ENCODE results near the gene CDKL1.

The CDKL1 gene

DNA sequence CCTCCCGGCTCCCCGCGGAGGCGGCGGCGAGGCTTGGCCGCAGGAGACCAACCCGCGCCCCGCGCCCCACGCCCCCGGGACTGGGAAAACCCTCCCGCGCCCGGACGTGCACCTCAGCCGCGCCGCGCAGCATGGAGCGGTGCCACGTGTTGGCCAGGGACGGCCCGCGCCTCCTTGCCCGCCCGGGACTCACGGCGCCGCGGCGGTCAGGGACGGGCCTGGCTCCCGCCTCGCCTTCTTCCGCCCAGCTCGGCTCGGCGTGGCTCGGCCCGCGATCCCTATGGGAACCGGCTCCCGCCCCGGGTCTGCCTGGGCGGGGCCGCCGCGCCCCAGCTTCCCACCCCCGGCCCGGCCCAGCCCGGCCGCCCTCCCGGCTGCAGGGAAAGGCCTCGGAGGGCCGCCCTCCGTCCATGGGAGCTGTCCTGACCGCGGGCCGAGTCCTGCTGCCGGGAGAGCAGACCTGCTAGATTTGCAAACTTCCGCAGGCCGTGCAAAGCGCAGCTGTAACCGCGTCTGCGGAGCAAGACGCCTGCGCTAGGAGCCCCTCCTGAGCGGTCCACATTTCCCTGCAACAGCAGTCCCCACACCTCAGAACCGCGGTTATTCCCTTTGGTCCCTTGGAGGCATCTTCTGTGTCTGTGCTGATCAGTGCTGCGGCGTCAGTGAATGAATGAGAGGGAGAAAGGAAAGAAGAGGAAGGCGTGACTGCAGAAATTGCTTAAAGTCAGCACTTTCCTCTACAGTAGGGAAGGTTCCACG lies at the start of gene CDKL1:
Gene CDKL1, minus strand, starts transcription at position 251 of the 759 bp plus-strand sequence. CDS start 1,013 bp downstream, outside the sequence.
- Histone ChIP-seq H3K4me3 (ENCODE audit: low read length) (peak within 1 kb of the TSS; percentile 69), H3K27ac (ENCODE audit: low read length) (no peak within 1 kb of the TSS), H3K27me3 (ENCODE audit: insufficient read depth, low read length) (peaks cover 33% of the 10 kb centered on the region), H3K36me3 (ENCODE audit: insufficient read depth, low read depth, low read length) (no peaks in the 10 kb centered on the region), H3K9me3 (ENCODE audit: insufficient read depth, low read depth, low read length) (no peaks in the 10 kb centered on the region), H3K4me1 (ENCODE audit: insufficient read depth, low read length) (peaks cover 3% of the 10 kb centered on the region; the same call in 1 of the 2 replicates), H3K9ac (ENCODE audit: low read depth, low read length) (peak within 1 kb of the TSS; percentile 51; the same call in 1 of the 2 replicates)

DNA sequence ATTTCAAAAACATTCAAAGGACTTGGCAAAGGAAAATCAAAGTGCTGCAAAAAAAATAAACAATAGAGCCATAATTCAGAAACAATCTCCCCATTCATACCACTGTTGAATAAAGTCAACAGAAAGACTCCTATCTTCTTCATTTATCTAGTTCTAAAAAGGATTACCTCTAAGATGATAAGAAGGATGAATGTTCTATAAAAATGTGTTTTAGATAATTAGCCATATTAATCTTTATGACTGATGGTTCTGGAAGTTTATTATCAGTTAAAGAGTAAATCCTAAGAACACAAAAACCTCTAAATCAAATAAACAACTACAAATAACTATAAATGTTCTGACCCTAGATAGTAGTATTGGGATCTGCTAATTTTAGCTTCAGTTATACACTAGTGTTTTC lies 37.8 kb upstream of the CDKL1 start:
- Histone ChIP-seq H3K4me1 (ENCODE audit: insufficient read depth, low read length) (no peaks in the 10 kb centered on the region), H3K27ac (ENCODE audit: low read length) (no peak overlapping the region), H3K27me3 (ENCODE audit: insufficient read depth, low read length) (no peaks in the 10 kb centered on the region), H3K36me3 (ENCODE audit: insufficient read depth, low read depth, low read length) (peaks cover 73% of the 10 kb centered on the region), H3K4me3 (ENCODE audit: low read length) (no peak overlapping the region), H3K9ac (ENCODE audit: low read depth, low read length) (no peak overlapping the region), H3K9me3 (ENCODE audit: insufficient read depth, low read depth, low read length) (peaks cover 17% of the 10 kb centered on the region)

DNA sequence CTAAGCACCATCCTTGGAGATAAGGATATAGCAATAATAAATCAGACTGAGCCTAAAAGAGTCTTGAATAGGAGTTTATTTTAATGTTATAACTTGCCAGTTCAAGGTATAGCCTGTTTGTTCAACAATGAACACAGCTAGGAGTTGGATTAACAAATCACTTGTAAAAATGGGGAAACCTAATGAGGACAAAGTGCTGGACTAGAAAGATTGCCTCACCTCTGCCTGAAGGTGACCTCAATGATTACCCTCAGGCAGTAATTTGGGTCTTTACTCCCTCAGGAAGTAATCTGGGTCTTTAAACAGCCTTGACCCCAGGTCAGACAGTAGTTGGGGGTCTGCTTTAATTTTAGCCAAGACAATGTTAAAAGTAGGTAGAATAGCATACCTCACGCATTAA lies 35.5 kb upstream of the CDKL1 start:
- Histone ChIP-seq H3K4me3 (ENCODE audit: low read length) (no peak overlapping the region), H3K36me3 (ENCODE audit: insufficient read depth, low read depth, low read length) (peaks cover 64% of the 10 kb centered on the region), H3K9ac (ENCODE audit: low read depth, low read length) (no peak overlapping the region), H3K27ac (ENCODE audit: low read length) (no peak overlapping the region), H3K9me3 (ENCODE audit: insufficient read depth, low read depth, low read length) (peaks cover 10% of the 10 kb centered on the region; the same call in 1 of the 2 replicates), H3K4me1 (ENCODE audit: insufficient read depth, low read length) (no peaks in the 10 kb centered on the region), H3K27me3 (ENCODE audit: insufficient read depth, low read length) (no peaks in the 10 kb centered on the region)

DNA sequence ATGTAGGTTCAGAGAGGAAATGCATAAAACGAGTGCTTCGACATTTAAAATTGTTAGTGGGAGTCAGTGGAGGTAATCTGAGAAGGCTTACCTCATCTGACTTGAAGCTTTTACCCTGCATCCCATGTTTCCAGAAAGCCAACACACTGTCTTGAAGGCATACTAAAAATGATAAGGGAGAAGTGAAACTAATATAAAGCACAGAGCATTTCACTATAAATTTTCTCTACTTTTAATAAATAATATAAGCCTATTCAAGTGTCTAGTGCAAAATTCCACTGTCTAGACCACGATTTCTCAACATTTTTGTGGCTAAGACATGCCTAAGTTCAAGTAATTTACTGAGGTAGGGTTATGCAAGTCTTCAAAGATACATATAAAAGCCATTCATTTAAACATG lies 29.1 kb upstream of the CDKL1 start:
- no peaks in the 10 kb centered on the region for H3K4me1 ChIP-seq (ENCODE audit: insufficient read depth, low read length)
- no peaks in the 10 kb centered on the region for H3K9me3 ChIP-seq (ENCODE audit: insufficient read depth, low read depth, low read length)

DNA sequence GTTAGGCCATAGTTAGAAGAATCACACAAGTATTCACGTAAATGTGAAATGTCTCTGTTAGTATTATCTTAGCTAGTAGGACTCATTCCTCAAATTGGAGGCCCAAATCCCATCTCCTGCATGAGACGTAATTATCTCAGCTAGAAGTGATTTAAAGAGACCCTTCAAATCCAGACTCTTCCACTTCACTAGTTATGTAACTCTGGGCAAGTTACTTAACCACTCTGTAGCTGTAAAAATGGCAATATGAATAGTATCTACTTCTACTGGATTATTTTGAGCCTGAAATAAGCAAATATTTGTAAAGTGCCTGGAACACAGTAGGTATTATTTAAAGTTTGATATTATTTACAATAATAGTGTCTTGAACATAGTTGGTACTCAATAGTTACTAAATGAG lies 28.4 kb upstream of the CDKL1 start:
- peaks cover 54% of the 10 kb centered on the region for H3K36me3 ChIP-seq (ENCODE audit: insufficient read depth, low read depth, low read length)
- no peaks in the 10 kb centered on the region for H3K9me3 ChIP-seq (ENCODE audit: insufficient read depth, low read depth, low read length)
- no peak overlapping the region for H3K9ac ChIP-seq (ENCODE audit: low read depth, low read length)
- no peak overlapping the region for H3K4me3 ChIP-seq (ENCODE audit: low read length)
- no peak overlapping the region for H3K27ac ChIP-seq (ENCODE audit: low read length)
- no peaks in the 10 kb centered on the region for H3K4me1 ChIP-seq (ENCODE audit: insufficient read depth, low read length)
- H3K27me3 ChIP-seq (ENCODE audit: insufficient read depth, low read length), result no peaks in the 10 kb centered on the region

More for the DNA sequence above, 29.1 kb upstream of the CDKL1 start:
- peaks cover 48% of the 10 kb centered on the region for H3K36me3 ChIP-seq (ENCODE audit: insufficient read depth, low read depth, low read length)
- H3K27ac ChIP-seq (ENCODE audit: low read length), result no peak overlapping the region
- no peaks in the 10 kb centered on the region for H3K27me3 ChIP-seq (ENCODE audit: insufficient read depth, low read length)
- no peak overlapping the region for H3K9ac ChIP-seq (ENCODE audit: low read depth, low read length)
- H3K4me3 ChIP-seq (ENCODE audit: low read length), result no peak overlapping the region

DNA sequence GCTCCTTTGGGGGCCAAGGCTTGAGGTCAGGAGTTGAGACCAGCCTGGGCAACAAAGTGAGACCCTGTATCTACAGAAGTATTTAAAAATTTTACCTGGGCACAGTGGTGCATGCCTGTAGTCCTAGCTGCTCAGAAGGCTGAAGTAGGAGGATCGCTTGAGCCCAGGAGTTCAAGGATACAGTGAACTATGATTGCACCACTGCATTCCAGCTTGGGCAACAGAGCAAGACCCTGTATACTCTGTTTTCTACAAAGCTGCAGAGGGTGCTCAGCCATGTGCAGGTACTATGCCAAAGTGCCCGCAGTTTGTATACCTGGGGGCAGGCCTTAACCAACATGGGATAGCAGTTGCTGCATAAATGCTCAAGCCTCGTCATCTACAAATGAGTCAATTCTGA lies 26.8 kb upstream of the CDKL1 start:
- Histone ChIP-seq H3K27me3 (ENCODE audit: insufficient read depth, low read length) (no peaks in the 10 kb centered on the region), H3K4me3 (ENCODE audit: low read length) (no peak overlapping the region), H3K9ac (ENCODE audit: low read depth, low read length) (no peak overlapping the region), H3K9me3 (ENCODE audit: insufficient read depth, low read depth, low read length) (no peaks in the 10 kb centered on the region), H3K27ac (ENCODE audit: low read length) (no peak overlapping the region), H3K36me3 (ENCODE audit: insufficient read depth, low read depth, low read length) (peaks cover 63% of the 10 kb centered on the region), H3K4me1 (ENCODE audit: insufficient read depth, low read length) (no peaks in the 10 kb centered on the region)

DNA sequence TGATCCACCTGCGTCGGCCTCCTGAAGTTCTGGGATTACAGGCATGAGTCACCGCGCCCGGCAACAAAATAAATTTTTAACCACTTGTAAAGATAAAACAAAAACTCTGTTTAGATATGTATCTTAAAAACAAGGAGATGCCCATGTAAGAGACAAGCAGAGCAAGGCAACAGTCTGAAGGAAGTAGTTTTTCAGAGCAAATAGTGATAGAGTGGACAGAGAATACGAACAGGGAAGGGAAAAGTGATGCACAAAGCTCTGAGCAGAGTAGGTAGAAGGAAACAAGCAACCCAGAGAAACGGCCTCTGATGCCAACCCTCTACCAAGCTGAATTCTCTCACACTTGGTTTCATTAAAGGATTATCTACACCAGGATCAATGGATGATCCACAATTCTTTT lies 24.8 kb upstream of the CDKL1 start:
- no peak overlapping the region for H3K27ac ChIP-seq (ENCODE audit: low read length)
- peaks cover 76% of the 10 kb centered on the region for H3K36me3 ChIP-seq (ENCODE audit: insufficient read depth, low read depth, low read length)

DNA sequence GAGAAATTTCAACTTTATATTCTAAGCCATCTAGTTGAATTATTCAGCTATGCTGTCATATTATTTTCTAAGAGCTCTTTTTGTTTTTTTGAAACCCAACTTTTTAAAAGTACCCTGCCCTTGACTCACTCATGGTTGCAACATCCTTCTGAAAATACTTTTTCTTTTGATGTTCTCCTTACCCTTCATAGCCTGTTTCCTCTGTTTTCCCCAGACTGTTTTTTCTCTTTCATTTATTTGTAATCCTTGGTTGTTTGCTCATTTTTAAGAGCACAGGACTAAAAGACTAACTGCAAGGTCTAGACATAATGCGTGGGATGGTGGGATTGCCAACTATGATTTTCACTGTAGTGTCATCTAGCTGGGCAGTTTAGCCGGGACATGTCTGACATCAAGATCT lies 21.2 kb upstream of the CDKL1 start:
- H3K9ac ChIP-seq (ENCODE audit: low read depth, low read length), result no peak overlapping the region
- no peak overlapping the region for H3K27ac ChIP-seq (ENCODE audit: low read length)
- peaks cover 52% of the 10 kb centered on the region for H3K36me3 ChIP-seq (ENCODE audit: insufficient read depth, low read depth, low read length)
- H3K9me3 ChIP-seq (ENCODE audit: insufficient read depth, low read depth, low read length), result no peaks in the 10 kb centered on the region
- no peak overlapping the region for H3K4me3 ChIP-seq (ENCODE audit: low read length)
- H3K27me3 ChIP-seq (ENCODE audit: insufficient read depth, low read length), result no peaks in the 10 kb centered on the region
- H3K4me1 ChIP-seq (ENCODE audit: insufficient read depth, low read length), result no peaks in the 10 kb centered on the region

More for the DNA sequence above, 24.8 kb upstream of the CDKL1 start:
- H3K9ac ChIP-seq (ENCODE audit: low read depth, low read length), result no peak overlapping the region
- no peaks in the 10 kb centered on the region for H3K4me1 ChIP-seq (ENCODE audit: insufficient read depth, low read length)
- H3K9me3 ChIP-seq (ENCODE audit: insufficient read depth, low read depth, low read length), result no peaks in the 10 kb centered on the region
- no peak overlapping the region for H3K4me3 ChIP-seq (ENCODE audit: low read length)
- no peaks in the 10 kb centered on the region for H3K27me3 ChIP-seq (ENCODE audit: insufficient read depth, low read length)

DNA sequence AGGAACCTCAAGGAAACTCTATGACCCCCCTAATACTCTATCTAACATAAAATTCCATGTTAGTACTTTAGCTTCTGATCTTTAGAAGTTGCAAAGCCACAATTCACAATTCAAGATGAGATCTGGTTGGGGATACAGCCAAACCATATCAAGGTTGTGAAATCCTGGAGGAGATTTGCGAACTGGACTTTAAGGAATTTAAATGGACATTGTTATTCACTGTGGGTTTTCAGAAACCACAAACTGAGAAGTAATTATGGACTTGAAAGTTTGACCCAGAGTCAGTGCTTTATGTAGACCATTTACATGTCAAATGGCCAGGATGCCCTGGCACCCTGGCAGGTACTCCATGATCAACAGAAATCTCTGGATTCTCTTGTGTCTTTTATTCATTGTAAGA lies 14.2 kb upstream of the CDKL1 start:
- no peak overlapping the region for H3K27ac ChIP-seq (ENCODE audit: low read length)
- H3K36me3 ChIP-seq (ENCODE audit: insufficient read depth, low read depth, low read length), result no peaks in the 10 kb centered on the region; the same call in 1 of the 2 replicates
- no peaks in the 10 kb centered on the region for H3K27me3 ChIP-seq (ENCODE audit: insufficient read depth, low read length)
- H3K4me1 ChIP-seq (ENCODE audit: insufficient read depth, low read length), result no peaks in the 10 kb centered on the region
- H3K4me3 ChIP-seq (ENCODE audit: low read length), result no peak overlapping the region
- no peaks in the 10 kb centered on the region for H3K9me3 ChIP-seq (ENCODE audit: insufficient read depth, low read depth, low read length)
- H3K9ac ChIP-seq (ENCODE audit: low read depth, low read length), result no peak overlapping the region

DNA sequence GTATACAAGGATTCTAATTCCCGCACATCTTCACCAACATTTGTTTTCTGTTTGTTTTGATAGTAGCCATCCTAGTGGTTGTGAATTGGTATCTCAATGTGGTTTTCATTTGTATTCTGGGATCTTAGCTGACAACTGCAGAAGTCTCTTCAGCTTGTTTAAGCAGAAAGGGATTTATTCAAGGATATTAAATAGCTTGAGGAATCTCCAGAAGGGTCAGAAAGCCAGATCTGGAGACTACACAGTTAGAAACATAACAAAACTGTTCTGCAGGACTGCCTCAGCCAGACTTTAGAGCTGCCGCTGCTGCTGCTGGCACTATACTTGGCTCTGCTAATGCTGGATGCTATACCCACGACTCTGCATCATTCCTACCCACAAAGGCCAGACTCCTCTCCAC lies 13.4 kb upstream of the CDKL1 start:
- Histone ChIP-seq H3K27ac (ENCODE audit: low read length) (no peak overlapping the region), H3K27me3 (ENCODE audit: insufficient read depth, low read length) (no peaks in the 10 kb centered on the region), H3K4me3 (ENCODE audit: low read length) (no peak overlapping the region), H3K4me1 (ENCODE audit: insufficient read depth, low read length) (no peaks in the 10 kb centered on the region), H3K36me3 (ENCODE audit: insufficient read depth, low read depth, low read length) (no peaks in the 10 kb centered on the region), H3K9me3 (ENCODE audit: insufficient read depth, low read depth, low read length) (no peaks in the 10 kb centered on the region), H3K9ac (ENCODE audit: low read depth, low read length) (no peak overlapping the region)

DNA sequence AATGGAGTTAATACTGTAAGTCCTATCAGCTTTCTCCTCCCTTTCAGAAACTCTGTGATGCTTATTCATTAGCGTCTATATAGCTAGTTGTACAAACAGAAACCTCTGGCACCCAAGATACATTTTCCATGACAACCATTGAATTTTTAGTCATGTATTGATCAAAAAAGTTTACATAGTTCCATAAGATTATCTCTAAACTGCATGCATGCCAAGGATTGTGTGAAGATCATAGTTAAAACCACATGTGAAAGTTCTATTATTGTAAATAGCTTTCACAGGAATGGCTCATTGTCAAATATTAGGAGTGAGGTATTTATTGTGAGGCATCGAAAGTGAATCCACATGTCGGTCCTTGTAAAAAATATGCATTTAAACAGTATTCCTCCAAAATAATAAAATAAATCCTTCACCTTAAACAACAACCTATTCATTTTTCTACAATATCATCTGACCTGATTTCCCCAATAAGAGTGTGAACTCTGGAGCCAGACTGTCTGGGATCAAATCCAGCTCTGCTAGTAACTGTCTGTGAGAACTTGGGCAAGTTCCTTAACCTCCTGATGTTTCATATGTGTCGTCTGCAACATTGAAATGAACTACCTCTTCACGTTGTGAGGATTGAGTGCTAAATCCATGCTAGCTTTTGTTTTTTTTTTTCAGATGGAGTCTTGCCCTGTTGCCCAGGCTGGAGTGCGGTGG lies 10.6 kb upstream of the CDKL1 start:
- Histone ChIP-seq H3K9me3 (ENCODE audit: insufficient read depth, low read depth, low read length) (no peaks in the 10 kb centered on the region), H3K9ac (ENCODE audit: low read depth, low read length) (no peak overlapping the region), H3K4me1 (ENCODE audit: insufficient read depth, low read length) (no peaks in the 10 kb centered on the region), H3K27ac (ENCODE audit: low read length) (no peak overlapping the region), H3K4me3 (ENCODE audit: low read length) (no peak overlapping the region), H3K36me3 (ENCODE audit: insufficient read depth, low read depth, low read length) (no peaks in the 10 kb centered on the region), H3K27me3 (ENCODE audit: insufficient read depth, low read length) (no peaks in the 10 kb centered on the region)

DNA sequence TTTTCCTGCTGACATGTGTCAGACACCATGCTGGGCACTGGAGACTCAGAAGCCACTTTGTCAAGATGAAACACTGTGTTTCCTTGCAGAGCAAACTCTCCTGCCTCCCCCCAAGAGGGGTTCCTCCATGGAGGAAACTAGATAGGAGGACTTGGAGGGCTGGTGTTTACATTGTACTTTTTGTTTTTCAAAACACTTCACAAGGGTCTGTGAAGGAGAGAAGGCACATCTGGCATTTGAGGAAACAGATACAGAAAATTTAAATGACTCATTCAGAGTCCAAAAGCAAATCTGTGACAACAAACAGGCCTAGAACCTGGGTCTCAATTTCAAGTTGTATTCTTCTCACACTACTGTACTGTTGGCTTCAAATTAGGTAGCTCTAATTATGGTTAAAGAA lies 6.7 kb upstream of the CDKL1 start:
- Histone ChIP-seq H3K27me3 (ENCODE audit: insufficient read depth, low read length) (peaks cover 1% of the 10 kb centered on the region), H3K4me1 (ENCODE audit: insufficient read depth, low read length) (peaks cover 3% of the 10 kb centered on the region; the same call in 1 of the 2 replicates), H3K4me3 (ENCODE audit: low read length) (no peak overlapping the region), H3K9me3 (ENCODE audit: insufficient read depth, low read depth, low read length) (no peaks in the 10 kb centered on the region), H3K9ac (ENCODE audit: low read depth, low read length) (no peak overlapping the region), H3K27ac (ENCODE audit: low read length) (no peak overlapping the region), H3K36me3 (ENCODE audit: insufficient read depth, low read depth, low read length) (no peaks in the 10 kb centered on the region)

Measured in iPS-20b (cell line).